T-helper 22 cell (primary cell): Measurements from ENCODE around the gene MAPK11.

Experiments
- DNase-seq: peaks from one replicate; pipeline ENCODE4 v3.0.0-alpha.2; 2020; ENCODE audit warnings: low read depth

MAPK11 gene

GRCh38 chr22:50307890-50308596 lies 37.9 kb upstream of the MAPK11 start:
- no peak for DNase-seq

- no peak for DNase-seq
Measured at GRCh38 chr22:50306753-50307749, 36.9 kb upstream of the MAPK11 start, which contains the start of gene PLXNB2. Gene PLXNB2 (minus strand): TSS chr22:50307646. CDS start chr22:50290584, 17,062 bp downstream.

DNA sequence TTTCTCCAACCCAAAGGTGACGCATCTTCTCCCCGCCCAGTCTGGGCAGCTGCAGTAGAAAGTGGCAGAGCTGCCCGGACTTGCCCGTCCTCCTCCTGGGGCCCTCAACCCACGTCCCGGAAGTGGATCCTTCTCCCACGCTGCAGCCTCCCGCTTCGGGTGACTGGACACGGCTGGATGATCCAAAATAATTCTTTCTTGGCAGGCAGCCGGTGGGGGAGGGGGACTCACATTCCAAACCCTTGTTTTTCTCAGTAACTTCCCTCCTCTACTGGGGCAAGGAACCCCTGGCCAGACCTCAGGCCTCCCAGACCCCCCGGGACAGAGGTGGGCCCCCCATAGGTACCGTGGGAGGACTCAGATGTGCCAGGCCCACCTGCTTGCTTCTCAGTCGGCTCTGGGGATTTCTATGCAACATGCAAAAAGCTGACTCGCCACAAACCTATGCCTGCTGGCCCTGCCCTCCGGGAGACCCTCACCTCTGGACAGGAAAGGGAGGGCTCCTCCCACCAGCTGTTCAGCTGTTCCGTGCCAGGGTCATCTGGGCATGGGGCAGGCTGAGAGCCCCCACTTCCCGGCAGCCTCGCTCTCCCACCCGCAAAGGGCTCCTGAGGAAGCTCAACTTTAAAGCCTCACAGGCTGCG lies 35.9 kb upstream of the MAPK11 start:
- DNase-seq = no peak

DNA sequence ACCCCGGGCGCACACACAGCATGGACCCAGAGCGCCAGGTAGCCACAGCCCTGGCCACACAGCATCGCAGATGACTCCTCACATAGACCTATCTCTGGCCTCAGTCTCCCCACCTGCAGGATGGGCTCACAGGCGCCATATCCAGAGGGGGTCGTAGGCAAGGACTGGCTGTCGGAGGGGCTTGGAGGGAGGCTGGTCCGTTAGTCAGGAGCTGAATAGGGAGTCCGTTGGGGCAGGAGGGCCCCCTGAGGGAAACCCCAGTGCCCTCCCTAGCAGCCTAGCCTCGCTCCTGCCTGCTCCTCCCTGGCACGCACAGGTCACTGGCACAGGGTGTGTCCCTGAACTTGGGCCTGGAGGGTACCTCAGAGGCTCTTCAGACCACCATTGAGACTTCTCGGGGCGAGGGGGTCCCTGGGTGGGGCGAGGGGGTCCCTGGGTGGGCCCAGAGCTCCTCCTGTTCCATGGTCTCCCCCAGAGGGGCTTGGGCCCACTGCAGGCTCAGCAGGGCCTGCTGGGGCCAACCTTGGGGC lies 35.3 kb upstream of the MAPK11 start:
- no peak for DNase-seq

DNA sequence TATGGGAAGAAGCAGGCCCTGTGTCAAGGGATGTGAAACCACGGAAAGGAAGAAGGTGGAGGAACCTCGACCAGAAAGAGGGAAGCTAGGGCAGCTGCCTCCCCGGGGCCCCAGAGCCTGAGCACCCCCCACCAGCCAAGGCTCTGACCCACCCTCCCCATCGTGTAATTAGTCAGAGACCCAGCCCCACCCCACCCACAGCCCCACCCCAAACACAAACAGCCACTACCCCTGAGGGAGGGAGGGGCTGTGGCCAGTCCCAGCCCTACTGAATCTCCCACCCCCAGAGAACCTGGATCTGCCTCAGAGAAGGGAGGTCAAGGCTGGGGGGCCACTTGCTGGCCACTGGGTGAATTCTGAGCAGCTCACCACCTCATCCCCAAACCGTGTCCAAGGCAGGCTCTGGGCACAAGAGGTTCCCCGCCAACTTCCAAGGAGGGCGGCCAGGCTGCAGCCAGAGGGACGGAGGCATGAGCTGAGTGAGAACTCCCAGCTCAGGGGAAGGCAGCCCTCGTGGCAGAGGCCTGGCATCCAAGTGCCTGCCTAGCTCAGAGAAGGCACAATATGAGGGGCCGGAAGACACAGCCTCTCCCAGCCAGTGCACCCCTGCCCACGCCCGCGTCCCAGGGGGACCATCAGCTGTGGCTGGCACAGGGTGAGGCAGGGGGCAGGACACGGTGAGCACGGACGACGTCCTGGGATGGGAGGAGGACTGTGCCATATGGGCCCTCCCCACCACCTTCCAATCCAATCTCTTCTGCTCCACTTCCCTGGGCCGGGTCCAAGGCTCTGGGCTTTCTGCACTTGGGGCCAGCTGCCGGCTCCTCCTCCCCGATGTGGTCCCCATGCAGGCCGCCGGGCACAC lies 34.6 kb upstream of the MAPK11 start:
- DNase-seq = no peak

- no peak for DNase-seq
Measured at GRCh38 chr22:50303848-50304527, 33.8 kb upstream of the MAPK11 start.

DNA sequence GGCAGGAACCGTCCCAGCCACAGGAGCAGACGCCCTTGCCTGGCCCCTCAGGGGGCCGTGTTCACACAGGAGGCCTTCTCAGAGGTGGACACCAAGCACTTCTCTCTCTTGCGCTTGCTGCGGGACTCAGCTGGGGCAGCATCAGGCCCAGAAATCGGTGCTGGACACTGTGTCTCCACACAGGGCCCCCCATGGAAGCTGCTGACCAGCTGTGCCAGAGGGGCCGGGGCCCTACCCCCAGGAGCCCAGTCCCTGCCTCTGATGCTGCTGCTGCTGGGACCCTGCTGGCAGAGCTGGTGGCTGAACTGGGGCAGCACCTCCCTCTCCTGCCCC lies 33.3 kb upstream of the MAPK11 start:
- no peak for DNase-seq

DNA sequence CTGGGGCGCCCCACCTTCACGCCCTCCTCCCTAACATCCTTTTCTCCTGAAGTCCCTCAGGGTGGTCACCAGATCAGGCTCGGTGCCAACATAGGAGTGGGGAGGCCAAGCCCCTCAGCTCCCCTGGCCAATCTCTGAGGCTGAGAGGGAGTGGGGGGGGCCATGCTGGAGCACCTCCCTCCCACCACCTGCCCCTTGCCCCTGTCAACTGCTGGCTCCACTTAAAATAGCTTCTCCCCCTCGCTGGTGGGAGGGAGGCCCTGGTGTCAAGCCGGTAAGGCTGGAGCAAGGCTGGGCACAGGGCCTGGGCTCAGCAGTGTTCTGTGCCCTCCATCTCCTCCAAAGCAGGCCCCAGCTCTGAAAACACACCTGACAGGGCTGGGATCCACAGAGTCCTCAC lies 32.4 kb upstream of the MAPK11 start:
- DNase-seq = no peak

- no peak for DNase-seq
Measured at GRCh38 chr22:50302041-50302541, 31.9 kb upstream of the MAPK11 start.

DNA sequence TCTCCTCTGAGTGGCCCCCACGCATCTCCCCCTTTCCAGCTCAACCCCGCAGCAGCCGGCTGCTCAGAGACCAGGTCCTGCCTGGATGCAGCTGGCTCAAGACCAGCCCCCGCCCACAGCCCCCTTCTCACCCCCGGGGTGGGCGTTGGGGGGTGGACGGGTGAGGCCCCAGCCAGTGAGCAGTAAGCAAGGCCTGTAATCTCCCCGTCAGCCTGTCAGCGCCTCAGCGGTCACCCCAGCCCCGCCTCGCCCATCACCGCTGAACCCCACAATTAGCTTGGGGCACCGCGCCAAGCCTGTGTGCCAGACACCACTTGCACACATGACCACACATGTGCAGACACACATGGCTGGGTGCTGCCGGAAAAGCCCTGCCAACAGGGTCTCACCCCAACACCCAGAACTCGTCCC lies 31.4 kb upstream of the MAPK11 start:
- no peak for DNase-seq

- DNase-seq = no peak
Measured at GRCh38 chr22:50300620-50301257, 30.6 kb upstream of the MAPK11 start.

GRCh38 chr22:50299785-50300619 lies 29.8 kb upstream of the MAPK11 start:
- no peak for DNase-seq

- no peak for DNase-seq
Measured at GRCh38 chr22:50298937-50299784, 29.0 kb upstream of the MAPK11 start.

GRCh38 chr22:50298266-50298637 lies 28.1 kb upstream of the MAPK11 start:
- DNase-seq = no peak

DNA sequence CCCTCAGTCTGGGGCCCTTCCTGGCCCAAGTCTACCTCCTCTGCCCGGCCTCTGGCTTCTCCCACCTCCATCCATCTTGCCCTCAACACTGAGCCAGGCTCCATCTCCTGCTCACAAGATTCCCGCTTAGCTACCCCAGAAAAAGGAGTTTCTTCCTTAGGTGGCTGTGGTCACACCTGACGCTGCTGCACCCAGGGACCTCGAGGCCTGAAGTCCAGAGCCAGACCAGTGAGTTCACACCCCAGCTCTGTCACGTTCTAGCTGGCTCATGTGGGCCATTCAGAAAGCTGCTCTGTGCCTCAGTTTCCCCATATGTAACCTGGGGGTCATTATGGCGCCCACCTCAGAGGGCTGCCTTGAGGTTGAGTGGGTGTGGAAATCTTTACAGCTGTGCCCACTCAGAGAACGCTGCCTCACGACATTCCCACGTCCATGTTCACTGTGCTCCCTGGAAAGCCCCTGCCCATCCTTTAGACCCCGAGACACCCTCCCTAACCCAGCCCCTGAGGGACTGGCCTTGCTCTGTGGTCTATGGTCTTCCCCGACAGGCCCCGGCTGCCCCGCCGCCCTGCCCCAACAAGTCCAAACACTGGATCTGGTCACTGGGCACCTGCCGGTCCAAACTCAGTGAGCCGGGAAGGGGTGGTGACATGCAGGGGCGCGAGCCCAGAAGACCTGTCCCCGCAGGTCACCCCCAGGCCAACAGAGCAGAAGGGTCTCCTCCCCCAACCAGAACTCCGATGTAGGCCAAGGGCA lies 27.5 kb upstream of the MAPK11 start:
- no peak for DNase-seq

DNA sequence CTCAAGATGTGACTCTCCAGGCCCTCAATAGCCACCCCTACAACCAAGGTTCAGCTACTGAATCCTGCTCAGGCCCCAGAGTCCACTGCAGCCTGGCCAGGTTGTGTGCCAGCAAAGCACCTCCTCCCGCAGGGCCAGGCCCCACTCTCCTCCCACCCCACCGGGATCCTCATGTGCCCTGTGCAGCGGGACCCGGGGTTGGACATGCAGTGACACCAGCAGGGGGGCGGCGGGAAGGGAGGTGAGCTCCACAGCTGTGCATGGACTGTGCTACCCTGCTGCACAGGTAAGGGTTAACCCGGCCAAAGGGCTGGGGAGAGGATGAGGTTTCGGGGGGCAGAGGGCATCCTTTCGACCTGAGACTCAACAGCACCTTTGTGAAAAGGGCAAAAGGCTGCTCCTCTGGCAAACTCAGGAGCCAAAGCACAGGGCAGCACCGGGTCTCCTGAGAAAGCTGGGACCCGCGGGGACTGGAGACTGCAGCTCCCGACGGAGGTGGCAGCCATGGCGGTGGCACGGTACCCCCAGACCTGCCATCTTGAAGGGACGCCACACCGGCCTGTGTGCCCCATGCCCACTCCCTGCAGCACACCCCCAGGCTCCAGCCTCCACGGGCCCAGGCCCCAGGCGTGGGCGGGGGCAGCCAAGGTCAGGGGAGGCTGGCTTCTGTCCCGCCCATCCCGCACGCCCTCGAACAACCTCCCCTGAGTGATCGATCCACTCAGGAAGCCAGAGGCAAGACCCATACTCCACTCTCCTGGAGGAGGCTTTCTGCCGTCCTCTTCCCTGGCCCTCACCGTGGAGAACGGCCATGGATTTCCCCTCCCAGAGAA lies 26.7 kb upstream of the MAPK11 start:
- no peak for DNase-seq

DNA sequence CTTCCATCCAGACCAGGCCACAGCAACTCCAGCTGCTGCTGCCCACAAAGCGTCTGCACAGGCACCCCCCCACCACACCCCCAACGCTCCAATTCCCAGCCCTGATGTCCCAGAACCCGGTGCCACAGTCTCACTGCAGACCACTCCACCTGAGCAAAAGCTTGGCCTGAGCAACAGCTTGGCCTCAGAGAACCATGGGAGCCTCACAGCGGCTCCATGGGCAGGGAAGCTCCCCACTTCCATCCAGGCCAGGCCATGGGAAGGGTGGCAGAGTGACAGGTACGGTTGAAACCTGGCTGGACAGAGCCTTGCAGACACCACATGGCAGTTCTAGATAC lies 24.1 kb upstream of the MAPK11 start:
- no peak for DNase-seq
